GM23248 (cell line): ENCODE results near the gene GFOD1. TPM values are rescaled to one million over a fixed set of nuclear protein-coding genes. Genes with fewer than 3 reads are reported as not detected.

Source experiments
- DNase-seq: peaks from one replicate; pipeline ENCODE4 v3.0.0-alpha.2; 2015
- H2AFZ ChIP-seq: fragments of 200-600 bp; sonication (generic); 2 replicates; pipeline ENCODE4 v1.6.1; 2016; ENCODE audit warnings: antibody characterized with exemption
- H3F3A ChIP-seq: fragments of 200-600 bp; sonication (generic); 2 replicates; pipeline ENCODE4 v1.6.1; 2016; ENCODE audit warnings: mild to moderate bottlenecking, antibody characterized with exemption, mixed run types; ENCODE audit not compliant: insufficient read depth
- H3K27ac ChIP-seq: fragments of 200-600 bp; sonication (generic); 2 replicates; pipeline ENCODE4 v1.5.1; 2016; ENCODE audit warnings: mild to moderate bottlenecking
- H3K27me3 ChIP-seq: fragments of 200-600 bp; sonication (generic); replicated peaks from 2 replicates; pipeline ENCODE4 v1.6.1; 2016; ENCODE audit warnings: mild to moderate bottlenecking; ENCODE audit not compliant: insufficient read depth
- H3K36me3 ChIP-seq: fragments of 200-600 bp; sonication (generic); 2 replicates; pipeline ENCODE4 v1.6.1; 2016; ENCODE audit warnings: low read depth, mild to moderate bottlenecking
- H3K4me1 ChIP-seq: fragments of 200-600 bp; sonication (generic); 2 replicates; pipeline ENCODE4 v1.6.1; 2016; ENCODE audit warnings: mild to moderate bottlenecking; ENCODE audit not compliant: insufficient read depth
- H3K4me2 ChIP-seq: fragments of 200-600 bp; sonication (generic); one replicate; pipeline ENCODE4 v1.6.1; 2016; ENCODE audit warnings: mild to moderate bottlenecking; ENCODE audit not compliant: unreplicated experiment
- H3K4me3 ChIP-seq: fragments of 200-600 bp; sonication (generic); 2 replicates; pipeline ENCODE4 v1.5.1; 2016; ENCODE audit warnings: mild to moderate bottlenecking
- H3K79me2 ChIP-seq: fragments of 200-600 bp; sonication (generic); 2 replicates; pipeline ENCODE4 v1.6.1; 2016; ENCODE audit warnings: mild to moderate bottlenecking; ENCODE audit not compliant: insufficient read depth
- H3K9ac ChIP-seq: fragments of 200-600 bp; sonication (generic); 2 replicates; pipeline ENCODE4 v1.6.1; 2016; ENCODE audit warnings: mild to moderate bottlenecking
- H3K9me2 ChIP-seq: fragments of 200-600 bp; sonication (generic); 2 replicates; pipeline ENCODE4 v1.6.1; 2016; ENCODE audit warnings: mixed run types, mild to moderate bottlenecking, moderate library complexity; ENCODE audit not compliant: insufficient read depth
- H3K9me3 ChIP-seq: fragments of 200-600 bp; sonication (generic); one replicate; pipeline ENCODE4 v1.6.1; 2017; ENCODE audit warnings: low read depth
- H4K20me1 ChIP-seq: fragments of 200-600 bp; sonication (generic); 2 replicates; pipeline ENCODE4 v1.6.0; 2016; ENCODE audit not compliant: insufficient read depth
- EZH2 ChIP-seq: fragments of 200-600 bp; sonication (generic); IDR thresholded peaks from 2 replicates; pipeline ENCODE4 v1.6.1; 2018; ENCODE audit warnings: antibody characterized with exemption, mild to moderate bottlenecking; ENCODE audit not compliant: insufficient read depth, poor library complexity, severe bottlenecking
- EZH2phosphoT487 ChIP-seq: fragments of 200-600 bp; sonication (generic); IDR thresholded peaks from 2 replicates; pipeline ENCODE4 v1.6.1; 2018; ENCODE audit warnings: antibody characterized with exemption, moderate library complexity, mild to moderate bottlenecking, low read depth; ENCODE audit not compliant: insufficient read depth
- WGBS, 2 experiments: methylation state at CpG; one replicate each; pipeline ENCODE4 v1.1.6; 2015 to 2017; ENCODE audit warnings: low lambda C conversion rate in 2 of 2, low coverage in 1 of 2; ENCODE audit errors: missing lambda C conversion rate in 2 of 2; 5-methylcytosine and 5-hydroxymethylcytosine counted together
- in situ Hi-C: fragments of 300-500 bp; cut with MboI; formaldehyde crosslinking; loops from 2 replicates; pipeline ENCODE4 v1.15.0; 2020
- polyA plus RNA-seq: library from polyadenylated mRNA; unstranded; fragments of >200 nt; fragmentation: Nextera tagmentation; extraction: Ambion mirVana; gene quantifications from 2 replicates; pipeline ENCODE4 v1.2.1, GENCODE V29; 2016
- total RNA-seq: library from RNA; depleted of rRNA; stranded (reverse); fragments of >200 nt; shearing (Covaris generic); gene quantifications from 2 replicates; pipeline ENCODE4 v1.2.3, GENCODE V29; 2014

GFOD1 gene
- total and polyA plus RNA-seq, 2 experiments from 2014 or later: 0.84 to 0.97 TPM

DNA sequence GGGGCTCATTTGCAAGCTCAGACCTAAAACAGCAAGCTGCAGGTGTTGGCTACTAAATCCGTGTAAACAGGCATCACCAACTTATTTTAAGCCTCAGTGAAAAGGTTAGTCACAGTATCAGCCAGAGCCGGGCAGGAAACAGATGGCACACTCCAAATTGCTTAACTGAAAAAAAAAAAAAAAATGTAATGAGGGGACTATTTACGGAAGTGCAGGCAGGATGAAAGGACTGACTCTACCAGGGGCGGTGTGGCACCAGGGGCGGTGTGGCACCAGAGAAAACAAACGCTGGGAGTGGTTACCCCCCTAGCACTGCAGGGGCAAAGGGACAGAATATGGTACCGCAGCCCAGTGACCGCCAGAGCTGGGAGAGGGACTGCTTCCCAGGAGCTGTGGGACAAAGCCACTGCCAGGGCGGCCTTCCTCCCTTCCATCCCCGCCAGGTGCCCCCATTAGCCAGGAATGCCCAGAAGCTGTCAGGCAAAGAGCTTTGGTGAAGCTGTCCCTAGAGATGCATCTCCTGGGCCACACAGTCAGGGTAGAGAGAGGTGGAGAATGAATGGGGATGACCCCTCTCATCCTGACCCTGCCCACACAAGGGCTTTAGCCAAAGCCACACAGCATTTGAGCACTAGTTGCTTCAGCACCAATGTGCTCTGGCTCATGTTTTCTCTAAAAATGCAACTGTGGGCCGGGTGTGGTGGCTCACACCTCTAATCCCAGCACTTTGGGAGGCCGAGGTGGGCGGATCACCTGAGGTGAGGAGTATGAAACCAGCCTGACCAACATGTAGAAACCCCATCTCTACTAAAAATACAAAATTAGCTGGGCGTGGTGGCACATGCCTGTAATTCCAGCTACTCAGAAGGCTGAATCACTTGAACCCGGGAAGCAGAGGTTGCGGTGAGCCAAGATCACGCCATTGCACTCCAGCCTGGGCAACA is 39.6 kb upstream of the GFOD1 start:
- no peaks in the 10 kb centered on the region for H3K9me3 ChIP-seq
- no peaks in the 10 kb centered on the region for H3K36me3 ChIP-seq
- H3K4me3 ChIP-seq: no peak overlapping the region
- H3K79me2 ChIP-seq: no peaks in the 10 kb centered on the region
- no peaks in the 10 kb centered on the region for H3K9me2 ChIP-seq
- H3K9ac ChIP-seq: no peak overlapping the region
- H2AFZ ChIP-seq: no peak overlapping the region
- H3K4me1 ChIP-seq: no peaks in the 10 kb centered on the region
- no peak overlapping the region for H3K4me2 ChIP-seq
- H3K27ac ChIP-seq: no peak overlapping the region
- H4K20me1 ChIP-seq: no peaks in the 10 kb centered on the region
- in situ Hi-C loops: loop anchor here (25.0 kb wide), 2 partner anchors 190 to 615 kb away; partner anchors contain the start of gene TBC1D7
- no peaks in the 10 kb centered on the region for H3F3A ChIP-seq
- peak; percentile 16 for DNase-seq
- TF ChIP-seq EZH2 (no peak), EZH2phosphoT487 (no peak)
- 89 to 91% methylated on average over 17 of the region's 17 CpGs for WGBS, 2 experiments
- H3K27me3 ChIP-seq: no peaks in the 10 kb centered on the region; the same call in 1 of the 2 replicates

GRCh38 chr6:13526357-13526726 is 38.9 kb upstream of the GFOD1 start:
- in situ Hi-C loops: loop anchor here (25.0 kb wide), 2 partner anchors 189 to 614 kb away; partner anchors contain the start of gene TBC1D7
- Histone ChIP-seq H3K79me2 (no peaks in the 10 kb centered on the region), H3K9ac (no peak overlapping the region), H3K27me3 (no peaks in the 10 kb centered on the region), H3K4me2 (no peak overlapping the region), H3F3A (no peaks in the 10 kb centered on the region), H3K4me1 (no peaks in the 10 kb centered on the region), H3K27ac (no peak overlapping the region), H3K9me2 (no peaks in the 10 kb centered on the region), H3K4me3 (no peak overlapping the region), H3K36me3 (no peaks in the 10 kb centered on the region), H2AFZ (no peak overlapping the region), H3K9me3 (no peaks in the 10 kb centered on the region), H4K20me1 (no peaks in the 10 kb centered on the region)
- DNase-seq: no peak
- TF ChIP-seq EZH2phosphoT487 (no peak), EZH2 (no peak)
- 100% methylated on average over 1 of the region's 1 CpG for WGBS, 2 experiments

GRCh38 chr6:13524801-13525508 is 37.6 kb upstream of the GFOD1 start:
- Histone ChIP-seq H3K27ac (no peak overlapping the region), H3K4me3 (no peak overlapping the region), H3K9me2 (no peaks in the 10 kb centered on the region), H3K4me1 (no peaks in the 10 kb centered on the region), H2AFZ (no peak overlapping the region), H3K27me3 (no peaks in the 10 kb centered on the region), H3K9me3 (no peaks in the 10 kb centered on the region), H4K20me1 (no peaks in the 10 kb centered on the region), H3K4me2 (no peak overlapping the region), H3K9ac (no peak overlapping the region), H3K79me2 (no peaks in the 10 kb centered on the region), H3F3A (no peaks in the 10 kb centered on the region), H3K36me3 (no peaks in the 10 kb centered on the region)
- 88 to 93% methylated on average over 12 of the region's 12 CpGs for whole genome bisulfite sequencing, 2 experiments
- TF ChIP-seq EZH2: no peak
- in situ Hi-C loops: loop anchor here (25.0 kb wide), 2 partner anchors 188 to 613 kb away; partner anchors contain the start of gene TBC1D7
- no peak for DNase-seq

GRCh38 chr6:13523826-13524622 is 36.6 kb upstream of the GFOD1 start:
- Histone ChIP-seq H3K27ac (no peak overlapping the region), H3K79me2 (no peaks in the 10 kb centered on the region), H3K36me3 (no peaks in the 10 kb centered on the region), H2AFZ (no peak overlapping the region), H3F3A (no peaks in the 10 kb centered on the region), H3K4me3 (no peak overlapping the region), H4K20me1 (no peaks in the 10 kb centered on the region), H3K9me2 (no peaks in the 10 kb centered on the region), H3K9me3 (no peaks in the 10 kb centered on the region), H3K4me1 (no peaks in the 10 kb centered on the region), H3K27me3 (no peaks in the 10 kb centered on the region), H3K4me2 (no peak overlapping the region), H3K9ac (no peak overlapping the region)
- TF ChIP-seq EZH2phosphoT487 (no peak), EZH2 (no peak)
- in situ Hi-C loops: no loop called here
- WGBS, 2 experiments: 90 to 92% methylated on average over 11 of the region's 11 CpGs
- DNase-seq: no peak
